Measurements from ENCODE around the gene BPI.
"Not testable (repeated sequence)": the region's sequence is repeated elsewhere in the genome, so short reads cannot be mapped to it uniquely, and the experiment has no call there.

Gene BPI

DNA sequence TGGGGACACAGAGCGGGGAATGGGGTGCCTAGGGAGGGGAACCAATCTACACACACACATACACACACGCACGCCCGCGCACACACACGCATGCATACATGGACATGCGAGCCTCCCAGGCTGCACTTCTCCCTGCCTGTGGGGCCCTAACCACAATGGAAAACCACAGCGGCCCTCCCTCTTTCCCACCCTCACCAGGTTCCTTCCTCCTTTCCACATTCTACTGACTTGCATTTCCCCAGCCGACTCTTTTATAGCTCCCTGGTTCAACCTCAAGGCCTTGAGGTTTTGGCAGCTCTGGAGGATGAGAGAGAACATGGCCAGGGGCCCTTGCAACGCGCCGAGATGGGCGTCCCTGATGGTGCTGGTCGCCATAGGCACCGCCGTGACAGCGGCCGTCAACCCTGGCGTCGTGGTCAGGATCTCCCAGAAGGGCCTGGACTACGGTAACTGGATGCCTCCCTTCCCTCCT is at the start of gene BPI:
Gene BPI, plus strand, starts transcription at position 249 of the 472 bp plus-strand sequence. Its CDS starts 68 bp downstream, at position 317.
- H3K9me3 Mint-ChIP-seq (ENCODE audit: low read depth) = no peaks in the 10 kb centered on the region
- no peak within 1 kb of the TSS for H3K27ac Mint-ChIP-seq
- H3K4me3 Mint-ChIP-seq = no peak within 1 kb of the TSS
- H3K4me1 Mint-ChIP-seq (ENCODE audit: low read depth) = peaks cover 15% of the 10 kb centered on the region
- peaks cover 26% of the 10 kb centered on the region for H3K27me3 Mint-ChIP-seq
- no peaks in the 10 kb centered on the region for H3K36me3 Mint-ChIP-seq

DNA sequence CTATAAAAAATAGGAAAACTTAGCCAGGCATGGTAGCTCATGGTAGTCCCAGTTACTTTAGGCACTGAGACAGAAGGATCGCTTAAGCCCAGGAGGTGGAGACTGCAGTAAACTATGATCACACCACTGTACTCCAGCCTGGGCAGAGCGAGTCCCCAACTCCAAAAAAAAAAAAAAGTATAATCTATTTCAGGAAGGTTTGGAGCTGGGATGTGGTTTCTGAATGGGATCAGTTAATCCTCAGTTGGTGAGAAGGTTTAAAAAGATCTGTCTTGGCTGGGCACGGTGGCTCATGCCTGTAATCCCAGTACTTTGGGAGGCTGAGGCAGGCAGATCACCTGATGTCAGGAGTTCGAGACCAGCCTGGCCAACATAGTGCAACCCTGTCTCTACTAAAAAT is 49.3 kb upstream of the BPI start:
- H3K4me3 Mint-ChIP-seq; H3K36me3 Mint-ChIP-seq; H3K4me1 Mint-ChIP-seq (ENCODE audit: low read depth); H3K27ac Mint-ChIP-seq; H3K9me3 Mint-ChIP-seq (ENCODE audit: low read depth): not testable (repeated sequence)
- peaks cover 14% of the 10 kb centered on the region for H3K27me3 Mint-ChIP-seq

DNA sequence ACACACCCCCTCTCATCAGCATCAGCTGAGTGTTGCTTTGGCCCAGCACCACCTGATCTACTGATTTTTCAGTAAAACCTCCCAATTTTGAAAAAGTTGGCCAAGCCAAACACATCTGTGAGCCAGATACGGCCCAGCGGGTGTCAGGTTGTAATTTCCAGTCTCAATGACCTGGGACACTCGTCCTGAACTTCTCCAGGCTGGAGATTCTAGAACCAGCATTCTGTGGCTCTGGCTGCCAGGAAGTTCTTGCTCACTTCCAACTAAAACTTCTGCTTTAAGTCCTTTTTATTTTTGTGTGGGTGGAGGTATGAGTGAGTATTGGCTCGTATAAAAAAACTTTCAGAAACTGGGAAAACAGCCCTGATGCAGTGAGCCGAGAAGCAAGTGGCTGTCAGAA is 48.6 kb upstream of the BPI start:
- H3K36me3 Mint-ChIP-seq = no peaks in the 10 kb centered on the region
- H3K27me3 Mint-ChIP-seq = peaks cover 20% of the 10 kb centered on the region
- no peaks in the 10 kb centered on the region for H3K9me3 Mint-ChIP-seq (ENCODE audit: low read depth)
- no peak overlapping the region for H3K4me3 Mint-ChIP-seq
- H3K4me1 Mint-ChIP-seq (ENCODE audit: low read depth) = peaks cover 2% of the 10 kb centered on the region
- no peak overlapping the region for H3K27ac Mint-ChIP-seq

DNA sequence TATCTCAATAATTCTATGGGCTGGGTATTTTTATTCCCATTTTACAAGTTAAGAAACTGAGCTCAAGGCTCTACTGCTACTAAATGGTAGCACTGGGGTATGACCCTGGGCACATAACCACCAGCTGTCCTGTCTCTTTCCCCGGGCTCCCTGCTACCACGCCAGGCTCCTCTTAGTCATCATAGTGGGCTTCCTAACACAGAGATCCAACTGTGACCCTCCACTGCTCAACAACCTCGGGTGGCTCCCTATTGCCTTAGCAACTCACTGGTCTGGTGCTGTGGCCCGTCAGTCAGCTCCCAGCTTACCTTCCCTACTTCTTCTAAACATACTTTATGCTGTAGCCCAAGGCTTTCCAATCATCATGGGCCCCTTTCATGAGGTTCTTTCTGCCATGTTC is 47.9 kb upstream of the BPI start:
- H3K4me3 Mint-ChIP-seq = no peak overlapping the region
- H3K36me3 Mint-ChIP-seq = no peaks in the 10 kb centered on the region
- H3K27me3 Mint-ChIP-seq = peaks cover 22% of the 10 kb centered on the region
- peaks cover 3% of the 10 kb centered on the region for H3K4me1 Mint-ChIP-seq (ENCODE audit: low read depth)
- H3K27ac Mint-ChIP-seq = no peak overlapping the region
- H3K9me3 Mint-ChIP-seq (ENCODE audit: low read depth) = no peaks in the 10 kb centered on the region

DNA sequence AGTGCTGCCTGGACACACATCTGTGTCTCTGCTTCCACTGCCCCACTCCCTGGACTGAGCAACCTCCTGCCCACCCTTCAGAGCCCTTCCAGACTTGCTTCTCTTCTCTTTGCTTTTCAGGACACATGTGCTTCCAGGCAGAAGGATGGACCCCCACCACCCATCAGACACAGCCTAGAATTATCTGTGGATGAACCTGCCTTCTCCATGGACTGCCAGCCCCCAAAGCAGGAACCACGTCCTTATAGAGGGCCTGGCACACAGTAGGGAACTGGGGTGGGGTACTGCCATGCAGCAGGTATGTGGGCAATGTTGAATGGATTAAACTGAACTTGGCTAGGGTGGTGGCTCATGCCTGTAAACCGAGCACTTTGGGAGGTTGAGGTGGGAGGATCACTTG is 47.0 kb upstream of the BPI start:
- Mint-ChIP-seq H3K27me3 (peaks cover 25% of the 10 kb centered on the region), H3K36me3 (no peaks in the 10 kb centered on the region), H3K27ac (no peak overlapping the region), H3K4me1 (ENCODE audit: low read depth) (peaks cover 5% of the 10 kb centered on the region), H3K9me3 (ENCODE audit: low read depth) (no peaks in the 10 kb centered on the region), H3K4me3 (no peak overlapping the region)

DNA sequence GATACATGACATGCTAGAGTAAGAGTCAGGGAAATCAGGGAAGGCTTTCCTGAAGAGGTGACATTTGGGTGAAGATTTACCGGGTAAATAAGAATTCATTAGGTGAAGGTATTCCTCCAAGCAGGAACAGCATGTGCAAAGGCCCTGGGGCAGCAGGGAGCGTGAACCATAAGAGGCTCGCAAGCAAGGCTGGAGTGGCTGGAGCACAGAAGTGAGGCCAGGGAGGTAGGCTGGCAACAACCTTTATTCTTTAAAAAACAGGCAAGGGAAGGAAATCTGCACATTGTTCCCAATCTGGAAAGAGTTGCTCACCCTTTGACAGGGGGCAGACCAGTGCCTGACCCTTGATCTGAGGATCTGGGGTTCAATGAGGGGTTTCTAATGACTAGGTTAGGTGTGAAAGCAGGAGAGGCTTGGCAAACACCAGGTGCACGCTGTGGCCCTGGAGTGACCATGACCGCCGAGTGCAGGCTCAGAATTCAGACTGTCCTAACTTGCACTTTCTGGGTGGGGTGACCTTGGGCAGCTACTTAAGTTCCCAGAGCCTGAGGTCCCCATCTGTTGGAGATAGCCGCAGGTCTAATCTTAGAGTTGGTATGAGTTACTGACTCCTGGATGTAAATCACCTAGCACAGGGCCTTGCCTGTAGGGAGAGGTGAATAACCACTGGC is 45.3 kb upstream of the BPI start:
- Mint-ChIP-seq H3K27me3 (peaks cover 25% of the 10 kb centered on the region), H3K36me3 (no peaks in the 10 kb centered on the region), H3K4me3 (no peak overlapping the region), H3K27ac (no peak overlapping the region), H3K4me1 (ENCODE audit: low read depth) (peaks cover 5% of the 10 kb centered on the region), H3K9me3 (ENCODE audit: low read depth) (no peaks in the 10 kb centered on the region)

DNA sequence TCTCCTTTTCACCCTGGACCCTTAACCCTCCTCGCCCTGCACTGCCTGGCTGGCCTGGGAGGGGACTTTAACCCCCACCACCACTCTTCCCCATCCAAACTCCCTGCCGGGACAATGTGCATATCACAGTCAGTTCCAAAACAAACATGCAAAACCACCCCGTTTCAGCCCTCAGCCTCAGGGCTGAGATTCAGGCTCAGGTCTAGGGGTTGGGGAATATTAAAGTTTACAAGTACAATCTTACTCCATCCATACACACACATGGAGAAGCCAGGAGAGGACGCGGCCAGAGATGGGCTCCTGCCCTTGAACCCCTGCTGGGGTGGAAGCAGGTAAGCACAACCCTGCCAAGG is 44.0 kb upstream of the BPI start:
- H3K4me3 Mint-ChIP-seq = no peak overlapping the region
- H3K36me3 Mint-ChIP-seq = no peaks in the 10 kb centered on the region
- H3K9me3 Mint-ChIP-seq (ENCODE audit: low read depth) = no peaks in the 10 kb centered on the region
- peaks cover 29% of the 10 kb centered on the region for H3K27me3 Mint-ChIP-seq
- H3K4me1 Mint-ChIP-seq (ENCODE audit: low read depth) = peaks cover 5% of the 10 kb centered on the region
- no peak overlapping the region for H3K27ac Mint-ChIP-seq

DNA sequence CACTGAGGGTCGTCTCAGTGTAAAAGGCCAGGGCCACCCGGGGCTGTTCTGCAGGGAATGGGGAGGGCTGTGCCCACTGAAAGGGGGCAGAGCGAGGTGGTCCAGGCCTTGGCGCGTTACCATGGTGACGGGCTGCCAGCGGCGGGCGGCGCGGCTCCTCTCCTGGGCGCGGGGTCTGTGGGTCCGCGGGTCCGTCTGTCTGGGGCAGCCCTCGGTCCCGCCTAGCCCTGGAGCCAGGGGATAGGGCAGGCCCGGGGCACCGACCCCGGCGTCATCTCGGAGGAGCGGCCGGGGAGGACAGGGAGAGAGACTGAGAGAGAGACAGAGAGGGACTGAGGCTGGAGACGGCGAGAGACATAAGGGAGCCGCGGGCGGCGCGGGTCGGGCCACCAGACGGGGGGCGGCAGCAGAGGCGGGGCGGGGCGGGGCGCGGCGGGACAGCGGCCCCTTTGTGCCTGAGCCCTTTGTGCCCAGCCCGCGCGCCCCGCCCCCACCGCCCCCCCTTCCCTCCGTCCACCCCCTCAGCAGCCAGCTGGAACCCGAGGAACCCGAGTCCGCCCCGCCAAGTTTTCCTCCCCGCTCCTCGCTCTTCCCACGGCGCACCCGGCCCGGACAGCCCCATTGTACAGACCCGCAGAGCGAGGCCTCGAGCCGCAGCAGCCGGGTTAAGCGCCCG is 43.4 kb upstream of the BPI start, which contains the start of gene KIAA1755:
Gene KIAA1755, minus strand, starts transcription at position 358 of the 676 bp plus-strand sequence. Its CDS starts 235 bp downstream, at position 123.
- Mint-ChIP-seq H3K9me3 (ENCODE audit: low read depth) (no peaks in the 10 kb centered on the region), H3K27ac (no peak within 1 kb of the TSS)

DNA sequence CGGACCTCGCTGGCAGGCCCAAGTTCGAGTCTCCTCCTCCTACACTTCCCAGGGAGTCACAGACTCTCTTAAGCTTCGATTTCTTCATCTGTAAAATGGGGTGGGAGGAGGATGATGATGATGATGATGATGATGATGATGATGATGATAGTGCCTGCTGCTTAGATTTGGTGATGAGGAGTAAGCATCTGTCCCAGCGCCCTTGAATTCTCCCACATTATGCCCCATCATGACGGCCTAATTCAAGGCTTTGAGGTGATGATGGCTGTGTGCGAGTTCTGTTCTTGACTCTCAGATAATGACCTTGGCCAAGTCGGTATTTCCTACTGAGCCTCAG is 42.9 kb upstream of the BPI start:
- H3K27me3 Mint-ChIP-seq = peaks cover 29% of the 10 kb centered on the region
- no peaks in the 10 kb centered on the region for H3K9me3 Mint-ChIP-seq (ENCODE audit: low read depth)
- peaks cover 5% of the 10 kb centered on the region for H3K4me1 Mint-ChIP-seq (ENCODE audit: low read depth)
- H3K27ac Mint-ChIP-seq = no peak overlapping the region
- H3K4me3 Mint-ChIP-seq = no peak overlapping the region
- no peaks in the 10 kb centered on the region for H3K36me3 Mint-ChIP-seq

More for the DNA sequence above, 43.4 kb upstream of the BPI start, which contains the start of gene KIAA1755:
- Mint-ChIP-seq H3K27me3 (peaks cover 29% of the 10 kb centered on the region), H3K4me3 (no peak within 1 kb of the TSS), H3K36me3 (no peaks in the 10 kb centered on the region), H3K4me1 (ENCODE audit: low read depth) (peaks cover 5% of the 10 kb centered on the region)

DNA sequence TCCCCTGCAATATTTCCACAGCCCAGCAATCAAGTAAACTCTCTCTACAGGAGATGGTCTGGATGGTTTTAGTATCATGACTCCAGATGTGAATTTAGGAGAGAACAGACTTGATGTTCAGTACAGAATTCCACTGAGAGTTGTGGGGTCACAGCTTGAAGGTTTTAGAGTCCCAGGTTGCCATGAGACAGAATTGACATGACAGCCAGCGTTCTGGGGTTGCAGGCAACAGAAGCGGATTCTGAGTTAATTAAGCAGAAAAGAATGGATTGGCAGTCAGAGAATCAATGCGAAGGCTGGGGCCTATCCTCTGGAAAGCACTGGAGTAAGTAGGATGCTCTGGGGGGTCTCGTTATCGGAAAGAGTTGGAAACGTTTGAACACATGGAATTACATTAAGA is 41.0 kb upstream of the BPI start:
- no peak overlapping the region for H3K4me3 Mint-ChIP-seq
- H3K4me1 Mint-ChIP-seq (ENCODE audit: low read depth) = peaks cover 5% of the 10 kb centered on the region
- no peak overlapping the region for H3K27ac Mint-ChIP-seq
- peaks cover 31% of the 10 kb centered on the region for H3K27me3 Mint-ChIP-seq
- H3K36me3 Mint-ChIP-seq = no peaks in the 10 kb centered on the region
- no peaks in the 10 kb centered on the region for H3K9me3 Mint-ChIP-seq (ENCODE audit: low read depth)

DNA sequence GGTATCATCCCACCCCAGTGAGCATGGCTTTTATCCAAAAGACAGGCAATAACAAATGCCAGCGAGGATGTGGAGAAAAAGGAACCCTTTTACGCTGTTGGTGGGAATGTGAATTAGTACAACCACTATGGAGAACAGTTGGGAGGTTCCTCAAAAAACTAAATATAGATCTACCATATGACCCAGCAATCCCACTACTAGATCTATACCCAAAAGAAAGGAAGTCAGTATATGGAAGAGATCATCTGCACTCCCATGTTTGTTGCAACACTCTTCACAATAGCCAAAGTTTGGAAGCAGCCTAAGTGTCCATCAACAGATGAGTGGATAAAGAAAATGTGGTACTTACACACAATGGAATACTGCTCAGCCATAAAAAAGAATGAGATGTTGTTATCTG is 37.5 kb upstream of the BPI start:
- Mint-ChIP-seq H3K27me3 (peaks cover 20% of the 10 kb centered on the region), H3K4me1 (ENCODE audit: low read depth) (no peaks in the 10 kb centered on the region), H3K27ac (no peak overlapping the region), H3K4me3 (no peak overlapping the region), H3K36me3 (no peaks in the 10 kb centered on the region), H3K9me3 (ENCODE audit: low read depth) (no peaks in the 10 kb centered on the region)

DNA sequence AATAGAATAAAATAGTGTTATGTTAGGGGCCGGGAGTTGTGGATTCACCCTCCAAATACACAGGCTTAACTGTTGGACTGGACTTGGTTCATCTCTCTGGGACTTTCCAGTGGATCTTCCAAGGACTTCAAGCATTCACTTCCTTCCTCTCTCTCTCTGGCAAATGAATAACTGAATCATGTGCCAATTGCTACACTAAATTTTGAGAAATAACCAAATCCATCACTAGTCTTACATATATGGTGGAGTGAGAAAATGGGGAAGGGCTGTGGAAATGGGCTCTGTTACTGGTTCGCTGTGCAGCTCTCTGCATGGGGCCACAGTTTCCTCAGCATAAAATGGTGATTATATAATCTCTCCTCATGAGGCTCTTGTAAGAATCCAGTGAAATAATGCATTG is 36.7 kb upstream of the BPI start:
- no peak overlapping the region for H3K4me3 Mint-ChIP-seq
- H3K27ac Mint-ChIP-seq = no peak overlapping the region
- H3K36me3 Mint-ChIP-seq = no peaks in the 10 kb centered on the region
- no peaks in the 10 kb centered on the region for H3K4me1 Mint-ChIP-seq (ENCODE audit: low read depth)
- H3K9me3 Mint-ChIP-seq (ENCODE audit: low read depth) = no peaks in the 10 kb centered on the region
- peaks cover 20% of the 10 kb centered on the region for H3K27me3 Mint-ChIP-seq

DNA sequence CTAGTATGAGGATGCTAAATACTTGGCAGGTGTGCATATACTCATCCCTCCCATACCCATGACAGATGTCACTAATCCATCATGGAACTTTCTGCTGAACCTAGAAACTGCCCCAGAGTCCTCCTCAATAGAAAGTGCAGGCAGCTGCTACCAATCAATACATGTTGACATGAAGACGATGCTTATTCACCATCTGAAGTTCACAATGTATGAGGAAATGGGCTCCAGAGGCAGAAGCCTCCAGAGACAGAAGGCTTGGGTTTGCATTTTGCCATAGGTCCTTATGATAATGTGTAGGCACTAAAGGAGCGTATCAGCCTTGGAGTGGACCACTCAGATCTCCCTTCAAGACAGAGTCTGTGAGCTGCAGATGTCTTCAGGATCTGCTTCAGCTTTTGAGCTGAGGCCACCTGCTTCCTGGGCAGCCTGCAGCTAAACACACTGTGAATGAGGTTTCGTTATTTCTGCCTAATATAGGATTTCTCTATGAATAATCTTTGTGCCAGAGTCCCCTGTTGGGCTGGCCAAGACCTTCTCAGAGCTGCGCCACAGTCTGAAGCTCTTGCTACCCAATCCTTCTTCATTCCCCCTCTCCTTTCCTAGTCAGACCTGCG is 35.9 kb upstream of the BPI start:
- Mint-ChIP-seq H3K36me3 (no peaks in the 10 kb centered on the region), H3K9me3 (ENCODE audit: low read depth) (no peaks in the 10 kb centered on the region), H3K4me1 (ENCODE audit: low read depth) (no peaks in the 10 kb centered on the region), H3K4me3 (no peak overlapping the region), H3K27me3 (peaks cover 18% of the 10 kb centered on the region), H3K27ac (no peak overlapping the region)

DNA sequence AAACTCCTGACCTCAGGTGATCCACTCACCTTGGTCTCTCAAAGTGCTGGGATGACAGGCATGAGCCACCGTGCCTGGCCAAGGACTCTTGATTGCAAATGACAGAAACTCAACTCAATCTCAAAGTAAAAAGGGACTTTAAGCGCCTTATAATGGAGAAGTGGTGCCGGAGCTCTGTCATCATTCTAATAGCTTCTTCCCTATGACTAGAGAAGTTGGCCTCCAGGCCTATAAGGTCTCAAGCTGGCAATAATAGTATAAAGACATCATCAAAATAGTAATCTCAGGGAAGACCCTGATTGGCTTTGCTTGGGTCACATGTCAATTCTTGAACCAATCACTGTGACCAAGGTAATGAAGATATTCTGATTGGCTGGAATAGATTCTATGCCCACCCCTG is 34.9 kb upstream of the BPI start:
- Mint-ChIP-seq H3K4me1 (ENCODE audit: low read depth) (no peaks in the 10 kb centered on the region), H3K9me3 (ENCODE audit: low read depth) (no peaks in the 10 kb centered on the region), H3K27me3 (peaks cover 18% of the 10 kb centered on the region), H3K4me3 (no peak overlapping the region), H3K36me3 (no peaks in the 10 kb centered on the region), H3K27ac (no peak overlapping the region)

DNA sequence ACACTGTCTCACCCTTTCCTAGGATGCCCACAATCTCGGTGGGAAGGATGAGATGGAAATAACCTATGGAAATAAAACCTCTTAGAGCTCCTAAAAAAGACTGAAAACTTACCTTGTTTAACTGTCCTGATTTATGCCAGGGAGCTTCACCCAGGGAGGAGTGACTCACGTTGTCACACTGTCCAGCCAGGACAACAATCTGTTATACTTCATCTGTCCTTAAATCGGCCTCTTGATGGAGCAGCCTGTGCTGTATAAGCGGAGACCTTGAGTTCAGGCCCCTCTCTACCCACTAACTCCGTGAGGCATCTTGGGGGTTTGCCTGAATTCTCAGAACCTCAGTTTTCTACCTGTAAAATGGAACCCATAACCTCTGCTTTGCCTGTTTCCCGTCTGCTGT is 34.2 kb upstream of the BPI start:
- H3K4me3 Mint-ChIP-seq = no peak overlapping the region

More for the DNA sequence above, 34.2 kb upstream of the BPI start:
- Mint-ChIP-seq H3K9me3 (ENCODE audit: low read depth) (no peaks in the 10 kb centered on the region), H3K36me3 (no peaks in the 10 kb centered on the region), H3K4me1 (ENCODE audit: low read depth) (no peaks in the 10 kb centered on the region), H3K27ac (no peak overlapping the region), H3K27me3 (peaks cover 14% of the 10 kb centered on the region)

Data from activated naive CD8-positive, alpha-beta T cell (primary cell).